ENCODE data around the gene IL4.

- TF ChIP-seq CTCF (IDR thresholded peaks at IDR 0.05; ENCODE audit: poor library complexity) (no peak), EZH2phosphoT487 (IDR thresholded peaks at IDR 0.05; ENCODE audit: low read depth, severe bottlenecking, unreplicated experiment) (no peak)
Observed at GRCh38 chr5:132667761-132668705, 5.8 kb upstream of the IL4 start.

Measured in hepatocyte (in vitro differentiated cells).